A673 (cell line): Measurements from ENCODE around the gene LRRC36. TPM values are rescaled to one million over a fixed set of nuclear protein-coding genes. Genes with fewer than 3 reads are reported as not detected.

Source experiments
- BruUV-seq: library from RNA; stranded (reverse); fragments of 400-500 nt; replicated peaks from 2 replicates; lab custom pipeline; 2021; lab: Mats Ljungman, UMichigan
- CTCF ChIA-PET: fragments of 300-600 bp; sonication (Branson Sonifier 250); formaldehyde crosslinking; loops from one replicate; lab custom pipeline; 2022; ENCODE audit warnings: antibody characterized with exemption; lab: Charles Lee
- POLR2A ChIA-PET: fragments of 300-600 bp; sonication (Branson Sonifier 250); formaldehyde crosslinking; loops from one replicate; lab custom pipeline; 2022; ENCODE audit warnings: antibody characterized with exemption; ENCODE audit not compliant: low non-redundant PET; lab: Charles Lee
- DNase-seq: peaks from one replicate; pipeline ENCODE4 v3.0.0-alpha.2; 2015; ENCODE audit warnings: low spot score
- H3K27ac ChIP-seq: fragments of 200-600 bp; sonication (generic); 2 replicates; pipeline ENCODE4 v1.5.1; 2016; ENCODE audit warnings: mixed run types, low read depth, mild to moderate bottlenecking, mixed read lengths, antibody characterized with exemption, low read length; ENCODE audit not compliant: poor library complexity, severe bottlenecking
- H3K27me3 ChIP-seq: fragments of 200-600 bp; sonication (generic); replicated peaks from 2 replicates; pipeline ENCODE4 v1.6.1; 2017; ENCODE audit warnings: mixed run types, low read depth, mild to moderate bottlenecking, mixed read lengths, antibody characterized with exemption, low read length; ENCODE audit not compliant: insufficient read depth, poor library complexity
- H3K36me3 ChIP-seq: fragments of 200-600 bp; sonication (generic); 2 replicates; pipeline ENCODE4 v1.6.1; 2016; ENCODE audit warnings: mixed run types, mild to moderate bottlenecking, mixed read lengths, antibody characterized with exemption, low read length; ENCODE audit not compliant: insufficient read depth, poor library complexity, severe bottlenecking
- H3K4me1 ChIP-seq: fragments of 200-600 bp; sonication (generic); 2 replicates; pipeline ENCODE4 v1.6.1; 2017; ENCODE audit warnings: mixed run types, mild to moderate bottlenecking, mixed read lengths, antibody characterized with exemption, low read length; ENCODE audit not compliant: insufficient read depth, poor library complexity, severe bottlenecking
- H3K4me3 ChIP-seq: fragments of 200-600 bp; sonication (generic); 2 replicates; pipeline ENCODE4 v1.5.1; 2016; ENCODE audit warnings: low read depth, mixed run types, mild to moderate bottlenecking, mixed read lengths, low read length; ENCODE audit not compliant: poor library complexity, severe bottlenecking
- H3K9me3 ChIP-seq: fragments of 200-600 bp; sonication (generic); 2 replicates; pipeline ENCODE4 v1.6.1; 2016; ENCODE audit warnings: mixed run types, low read depth, mild to moderate bottlenecking, mixed read lengths, antibody characterized with exemption, low read length; ENCODE audit not compliant: poor library complexity, severe bottlenecking
- EZH2 ChIP-seq: fragments of 200-600 bp; sonication (generic); IDR thresholded peaks from 2 replicates; pipeline ENCODE4 v1.6.1; 2017; ENCODE audit warnings: borderline replicate concordance, low read depth, mild to moderate bottlenecking, mixed read lengths, antibody characterized with exemption, low read length; ENCODE audit not compliant: poor library complexity, severe bottlenecking
- intact Hi-C: fragments of 100-400 bp; cut with micrococcal nuclease; formaldehyde crosslinking; loops from one replicate; pipeline ENCODE4 v1.10.0; 2022; ENCODE audit not compliant: unreplicated experiment
- total RNA-seq: library from RNA; stranded (reverse); gene quantifications from 2 replicates; pipeline ENCODE4 v1.2.3, GENCODE V29; 2021
- TF ChIP-seq, protein P1 (sequence below): fragments of 300-800, 200-600 bp; sonication (generic); conservative IDR thresholded peaks from 2 replicates; pipeline ENCODE4 v1.5.1; 2017; ENCODE audit warnings: low read depth, mild to moderate bottlenecking, antibody characterized with exemption, low read length, moderate library complexity, mixed read lengths

The LRRC36 gene
- total RNA-seq, 1 experiment from 2014 or later, result not detected

GRCh38 chr16:67409631-67410030 is 83.0 kb downstream of the LRRC36 start:
- ChIA-PET POLR2A (interaction anchor here (0.6 kb wide), 1 partner anchor 80 kb away, joined by 5 read pairs; no protein-coding TSS in a partner anchor), CTCF (no interaction called here)
- no peaks in the 10 kb centered on the region for H3K4me1 ChIP-seq
- H3K27me3 ChIP-seq, result no peaks in the 10 kb centered on the region
- TF ChIP-seq EZH2, result no peak
- TF ChIP-seq, protein P1, sequence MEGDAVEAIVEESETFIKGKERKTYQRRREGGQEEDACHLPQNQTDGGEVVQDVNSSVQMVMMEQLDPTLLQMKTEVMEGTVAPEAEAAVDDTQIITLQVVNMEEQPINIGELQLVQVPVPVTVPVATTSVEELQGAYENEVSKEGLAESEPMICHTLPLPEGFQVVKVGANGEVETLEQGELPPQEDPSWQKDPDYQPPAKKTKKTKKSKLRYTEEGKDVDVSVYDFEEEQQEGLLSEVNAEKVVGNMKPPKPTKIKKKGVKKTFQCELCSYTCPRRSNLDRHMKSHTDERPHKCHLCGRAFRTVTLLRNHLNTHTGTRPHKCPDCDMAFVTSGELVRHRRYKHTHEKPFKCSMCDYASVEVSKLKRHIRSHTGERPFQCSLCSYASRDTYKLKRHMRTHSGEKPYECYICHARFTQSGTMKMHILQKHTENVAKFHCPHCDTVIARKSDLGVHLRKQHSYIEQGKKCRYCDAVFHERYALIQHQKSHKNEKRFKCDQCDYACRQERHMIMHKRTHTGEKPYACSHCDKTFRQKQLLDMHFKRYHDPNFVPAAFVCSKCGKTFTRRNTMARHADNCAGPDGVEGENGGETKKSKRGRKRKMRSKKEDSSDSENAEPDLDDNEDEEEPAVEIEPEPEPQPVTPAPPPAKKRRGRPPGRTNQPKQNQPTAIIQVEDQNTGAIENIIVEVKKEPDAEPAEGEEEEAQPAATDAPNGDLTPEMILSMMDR, result no peak
- H3K27ac ChIP-seq, result no peak overlapping the region
- BruUV-seq, result no TSS peak
- intact Hi-C loops, result no loop called here
- H3K36me3 ChIP-seq, result no peaks in the 10 kb centered on the region
- H3K4me3 ChIP-seq, result no peak overlapping the region
- no peaks in the 10 kb centered on the region for H3K9me3 ChIP-seq
- no peak for DNase-seq

DNA sequence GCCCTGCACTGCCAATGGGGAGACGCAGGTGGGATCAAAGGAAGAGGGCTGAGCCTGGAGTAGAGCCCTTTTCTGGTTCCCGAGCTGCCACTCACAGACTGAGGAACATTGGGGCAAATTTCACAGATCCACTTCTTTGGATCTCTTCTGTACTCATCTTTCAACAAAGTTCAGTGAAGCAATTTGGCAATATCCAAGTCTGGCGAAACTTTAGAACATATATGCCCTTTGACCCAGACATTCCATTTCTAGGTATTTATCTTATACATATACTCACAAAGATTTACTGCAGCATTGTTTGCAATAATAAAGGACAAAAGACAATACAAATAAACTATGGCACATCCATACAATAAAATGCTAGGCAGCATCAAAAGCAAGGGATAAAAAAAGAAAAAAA is 84.7 kb downstream of the LRRC36 start:
- intact Hi-C loops, result no loop called here
- DNase-seq, result no peak
- H3K4me1 ChIP-seq, result no peaks in the 10 kb centered on the region
- H3K36me3 ChIP-seq, result no peaks in the 10 kb centered on the region
- TF ChIP-seq, protein P1, result no peak
- TF ChIP-seq EZH2, result no peak
- H3K27ac ChIP-seq, result no peak overlapping the region
- H3K27me3 ChIP-seq, result no peaks in the 10 kb centered on the region
- H3K9me3 ChIP-seq, result no peaks in the 10 kb centered on the region
- ChIA-PET POLR2A (interaction anchor here (0.6 kb wide), 1 partner anchor 86 kb away, joined by 7 read pairs; no protein-coding TSS in a partner anchor), CTCF (interaction anchor here (0.6 kb wide), 2 partner anchors 21 to 35 kb away, joined by 3 to 7 read pairs; no protein-coding TSS in a partner anchor)
- no TSS peak for BruUV-seq
- H3K4me3 ChIP-seq, result no peak overlapping the region

GRCh38 chr16:67412294-67412693 is 85.7 kb downstream of the LRRC36 start:
- H3K4me3 ChIP-seq, result no peak overlapping the region
- peaks cover 5% of the 10 kb centered on the region for H3K4me1 ChIP-seq
- intact Hi-C loops, result no loop called here
- H3K9me3 ChIP-seq, result no peaks in the 10 kb centered on the region
- no peaks in the 10 kb centered on the region for H3K27me3 ChIP-seq
- no peak overlapping the region for H3K27ac ChIP-seq
- TF ChIP-seq, protein P1, result no peak
- TF ChIP-seq EZH2, result no peak
- DNase-seq, result no peak
- no peaks in the 10 kb centered on the region for H3K36me3 ChIP-seq
- POLR2A ChIA-PET, result no interaction called here
- no TSS peak for BruUV-seq
- CTCF ChIA-PET, result no interaction called here
